Activated CD8-positive, alpha-beta memory T cell treated with anti-CD3 and anti-CD28 coated beads for 48 hours (primary cell): Measurements from ENCODE around the gene CIAO1.
A peak's percentile ranks its signal among the peaks of the same experiment; 100 is the strongest.
"Not testable (repeated sequence)": the region's sequence is repeated elsewhere in the genome, so short reads cannot be mapped to it uniquely, and the experiment has no call there.

ENCODE experiments used
- DNase-seq, 3 experiments: peaks; one replicate each; pipeline ENCODE4 v3.0.0-alpha.2; 2020; ENCODE audit warnings: low read depth in 2 of 3, low spot score in 2 of 3

CIAO1 gene

GRCh38 chr2:96249654-96250053 lies 16.4 kb upstream of the CIAO1 start:
- no peak for DNase-seq

DNA sequence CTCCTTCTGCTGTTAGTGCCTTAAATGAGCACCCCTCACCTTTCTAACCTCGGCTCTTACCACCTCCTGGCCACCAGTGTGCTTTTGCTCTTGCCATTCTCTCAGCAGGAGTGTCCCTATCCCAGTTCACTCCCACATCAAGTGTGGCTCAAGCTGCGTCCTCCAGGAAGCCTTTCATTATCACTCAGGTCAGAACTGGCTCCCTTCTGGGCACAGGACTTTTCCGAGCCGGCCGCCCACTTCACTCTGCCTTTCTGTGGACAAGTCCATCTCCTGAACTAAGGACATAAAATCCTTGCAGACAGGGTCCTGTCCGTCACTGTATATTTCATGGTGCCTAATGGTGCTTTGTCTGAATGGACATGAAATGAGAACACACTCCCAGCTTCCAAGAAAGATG lies 15.8 kb upstream of the CIAO1 start:
- no peak for DNase-seq

DNA sequence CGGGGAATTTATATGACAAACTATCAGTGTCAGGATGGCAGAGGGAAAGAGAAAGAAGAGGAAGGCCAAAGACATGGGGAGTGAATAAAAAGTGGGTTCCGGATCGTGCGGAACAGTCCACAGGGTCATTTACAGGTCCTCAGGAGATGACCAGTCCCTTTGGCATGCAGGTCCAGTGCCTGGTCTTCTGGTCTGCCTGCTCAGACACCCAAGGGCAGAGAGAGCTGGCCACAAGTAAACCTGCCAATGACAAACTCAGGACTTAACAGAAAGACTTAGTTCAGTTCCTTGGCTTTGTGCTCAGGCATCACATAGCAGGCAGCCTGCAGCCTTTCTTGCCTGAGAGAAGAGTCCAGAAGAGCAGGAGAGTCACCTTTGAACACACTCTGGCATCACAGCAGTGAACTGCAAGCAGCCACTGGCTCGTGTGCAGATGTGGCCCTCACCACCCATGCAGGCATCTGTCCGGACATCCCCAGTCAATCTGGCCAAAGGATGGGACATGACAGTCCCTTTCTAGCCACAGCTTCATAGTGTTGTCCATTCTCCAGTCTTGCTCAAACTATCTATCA lies 14.2 kb upstream of the CIAO1 start:
- DNase-seq = no peak

DNA sequence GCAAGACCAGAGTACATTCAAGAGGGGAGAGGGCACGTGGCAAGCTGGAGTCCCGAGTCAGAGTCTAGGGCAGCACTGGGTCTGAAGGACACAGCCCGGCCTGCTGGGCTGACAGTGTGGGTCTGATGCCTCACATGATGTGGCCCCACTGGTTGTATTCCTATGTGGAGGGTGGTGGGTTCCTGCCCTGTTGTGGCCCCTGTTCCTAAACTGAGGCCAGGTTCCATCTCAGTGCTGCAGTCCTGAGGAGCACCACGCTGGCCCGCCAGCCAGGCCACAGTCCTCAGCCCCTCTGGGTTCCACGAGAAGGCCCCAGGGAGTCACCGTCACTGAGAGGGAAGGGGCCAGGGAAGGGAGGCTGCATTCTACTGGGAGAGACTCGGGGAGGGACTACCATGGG lies 13.5 kb upstream of the CIAO1 start:
- no peak for DNase-seq

DNA sequence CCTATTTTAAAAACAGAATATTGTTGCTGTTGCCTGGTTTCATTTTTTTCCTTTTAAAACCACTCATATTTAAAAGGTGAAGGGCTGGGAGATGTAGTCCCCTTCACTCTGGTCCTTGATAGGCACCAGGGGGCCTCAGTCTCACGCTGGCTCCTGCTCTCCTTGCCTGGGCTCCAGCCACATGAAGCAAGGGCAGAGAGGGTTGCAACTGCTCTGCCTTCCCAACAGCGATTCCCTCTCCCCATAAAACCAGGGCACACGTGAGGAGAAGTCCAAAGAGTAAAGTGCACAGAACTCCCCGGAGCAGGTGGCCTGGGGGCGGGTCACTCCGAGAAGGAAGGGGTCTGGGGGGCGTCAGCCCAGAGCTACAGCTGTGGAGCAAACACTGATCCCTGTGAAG lies 13.0 kb upstream of the CIAO1 start:
- no peak for DNase-seq

DNA sequence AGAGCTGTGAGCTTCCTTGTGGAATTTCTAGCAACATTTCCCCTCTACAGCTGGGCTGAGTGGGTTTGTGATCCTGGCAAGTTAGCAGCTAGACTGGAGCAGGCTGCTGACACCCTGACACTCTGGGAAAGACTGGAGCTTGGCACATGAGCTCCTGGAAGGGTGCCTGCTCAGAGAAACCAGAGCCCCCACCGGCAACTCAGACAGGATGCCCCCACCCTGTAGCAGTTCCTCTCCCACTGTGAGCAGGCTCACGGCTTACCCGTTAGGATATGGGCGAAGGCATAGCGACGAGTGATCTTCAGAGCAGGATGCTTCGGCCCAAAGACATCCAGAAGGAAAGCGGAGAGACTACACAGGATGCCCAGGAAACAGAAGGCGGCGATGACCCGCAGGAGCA lies 11.5 kb upstream of the CIAO1 start:
- DNase-seq = no peak

DNA sequence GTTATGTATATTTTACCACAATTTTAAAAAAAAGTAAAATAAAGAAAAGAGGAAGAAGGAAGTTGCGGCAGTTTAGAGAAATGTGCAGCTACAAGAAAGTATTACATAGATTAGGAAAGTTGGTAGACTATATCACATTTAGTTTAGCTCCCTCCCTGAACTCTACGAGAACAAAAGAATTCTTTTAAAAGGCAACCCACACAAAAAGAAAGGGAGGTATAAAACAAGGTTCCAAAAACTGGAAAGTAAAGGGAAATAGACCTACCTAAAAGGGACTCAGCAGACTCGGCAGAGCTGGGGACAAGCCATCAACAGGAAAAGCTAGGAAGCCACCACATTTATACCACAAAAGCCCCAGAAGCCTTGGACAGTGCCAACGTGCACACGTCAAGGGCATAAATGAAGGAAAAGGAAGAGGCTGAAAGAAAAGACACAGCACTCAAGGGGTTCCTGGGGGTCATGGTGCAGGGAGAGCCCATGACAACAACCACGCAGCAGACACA lies 9.4 kb upstream of the CIAO1 start:
- DNase-seq = no peak

DNA sequence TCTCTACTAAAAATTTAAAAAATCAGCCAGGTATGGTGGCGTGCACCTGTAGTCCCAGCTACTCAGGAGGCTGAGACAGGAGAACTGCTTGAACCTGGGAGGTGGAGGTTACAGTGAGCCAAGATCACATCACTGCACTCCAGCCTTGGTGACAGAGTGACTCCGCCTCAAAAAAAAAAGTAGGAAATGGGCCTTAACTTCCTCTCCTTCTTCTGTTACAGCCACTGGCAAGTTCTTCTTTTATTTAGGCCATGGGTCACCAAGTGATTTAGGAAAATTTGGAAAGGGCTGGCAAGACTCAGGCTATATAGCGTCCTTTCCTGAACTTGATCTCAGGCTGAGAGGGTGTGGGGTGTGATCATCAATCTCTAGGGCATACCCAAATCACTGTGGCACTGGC lies 8.3 kb upstream of the CIAO1 start:
- DNase-seq = not testable (repeated sequence)

- no peak for DNase-seq
Measured at GRCh38 chr2:96258166-96259022, 7.6 kb upstream of the CIAO1 start.

DNA sequence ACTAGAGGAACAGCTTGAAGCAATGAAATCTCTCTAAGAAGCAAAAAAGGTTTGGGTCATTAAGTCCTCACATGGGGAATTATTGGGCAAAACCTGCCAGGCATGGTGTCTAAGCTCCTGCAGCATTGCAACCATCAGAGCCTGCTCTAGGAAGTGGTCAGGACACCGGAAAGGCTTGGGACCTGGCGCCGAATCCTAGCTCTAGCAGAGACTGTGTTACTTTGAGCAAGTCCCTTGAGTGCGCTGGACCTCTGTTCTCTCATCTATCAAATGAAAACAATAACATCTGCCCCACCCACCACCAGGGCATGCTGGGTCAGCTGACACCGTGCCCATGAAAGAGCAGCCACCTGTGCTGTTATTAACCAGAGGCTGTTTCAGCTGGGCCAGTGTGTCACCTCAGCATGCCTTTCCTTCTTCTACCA lies 6.5 kb upstream of the CIAO1 start:
- DNase-seq = no peak

GRCh38 chr2:96260387-96261260 lies 5.4 kb upstream of the CIAO1 start:
- peak in 1 of 3 experiments; percentile 7 for DNase-seq

DNA sequence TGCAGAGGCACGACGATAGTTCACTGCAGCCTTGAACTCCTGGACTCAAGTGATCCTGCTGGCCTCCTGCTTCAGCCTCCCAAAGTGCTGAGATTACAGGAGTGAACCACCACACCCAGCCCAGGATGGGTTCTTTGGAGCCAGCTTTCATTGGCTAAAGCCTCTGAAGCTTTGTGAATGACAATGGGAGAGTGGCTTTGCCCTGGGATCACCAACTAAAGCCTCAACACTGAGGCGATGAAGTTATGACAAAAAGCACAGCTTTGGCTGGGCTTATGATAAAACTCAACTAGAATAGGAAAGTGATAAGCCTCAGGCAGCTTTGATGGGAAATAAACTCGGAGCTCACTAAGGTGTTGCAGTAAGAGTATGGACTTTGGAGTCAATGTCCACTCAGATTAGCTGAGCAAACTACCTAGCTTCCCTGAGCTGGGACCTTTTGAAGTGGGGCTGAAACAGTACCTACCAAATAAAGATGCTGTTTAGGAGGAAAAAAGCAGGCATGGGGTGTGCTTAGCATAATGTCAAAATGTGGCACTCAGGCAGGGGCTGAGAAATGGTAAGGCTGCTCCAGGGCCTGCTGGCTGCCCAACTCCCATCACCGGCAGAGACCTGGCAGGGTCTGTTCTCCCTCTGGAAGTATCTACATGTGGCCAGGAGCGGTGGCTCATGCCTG lies 4.6 kb upstream of the CIAO1 start:
- no peak for DNase-seq

DNA sequence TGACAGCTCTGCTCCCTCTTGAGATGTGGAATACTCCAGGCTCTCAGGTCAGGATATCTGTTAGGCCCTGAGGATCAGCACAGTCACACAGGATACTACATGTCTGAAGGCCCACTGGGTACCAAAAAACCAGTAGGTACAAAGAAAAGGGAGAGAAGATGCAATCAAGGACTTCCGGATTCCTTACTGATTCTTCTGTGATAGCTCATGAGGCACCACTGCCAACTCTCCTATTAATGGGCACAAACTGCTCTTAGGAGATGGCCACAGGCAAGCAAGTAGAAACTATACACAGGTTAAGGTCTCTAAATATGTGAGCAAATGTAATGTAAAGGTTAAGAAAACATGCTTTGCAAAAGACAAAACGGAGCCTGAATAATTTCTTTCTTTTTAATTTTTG lies 3.7 kb upstream of the CIAO1 start:
- DNase-seq = no peak

DNA sequence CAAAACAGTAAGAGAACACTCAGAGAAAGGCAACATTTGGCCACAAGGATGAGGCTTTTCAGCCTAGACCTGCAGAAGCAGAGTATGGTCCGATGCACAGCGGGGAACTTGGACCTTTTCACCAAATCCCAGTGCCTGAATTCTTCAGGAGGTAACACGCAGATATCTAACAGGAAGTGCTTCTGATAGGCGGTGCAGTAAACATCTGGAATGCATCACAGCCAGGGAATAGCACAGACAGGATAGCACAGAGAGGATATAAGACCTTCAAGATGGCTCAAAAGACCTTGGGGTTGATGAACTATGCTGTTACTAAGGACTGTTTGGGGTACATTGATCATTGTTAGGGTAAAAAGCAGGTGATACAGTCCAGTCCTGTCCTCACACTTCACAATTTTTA lies 1.9 kb upstream of the CIAO1 start:
- DNase-seq = no peak

DNA sequence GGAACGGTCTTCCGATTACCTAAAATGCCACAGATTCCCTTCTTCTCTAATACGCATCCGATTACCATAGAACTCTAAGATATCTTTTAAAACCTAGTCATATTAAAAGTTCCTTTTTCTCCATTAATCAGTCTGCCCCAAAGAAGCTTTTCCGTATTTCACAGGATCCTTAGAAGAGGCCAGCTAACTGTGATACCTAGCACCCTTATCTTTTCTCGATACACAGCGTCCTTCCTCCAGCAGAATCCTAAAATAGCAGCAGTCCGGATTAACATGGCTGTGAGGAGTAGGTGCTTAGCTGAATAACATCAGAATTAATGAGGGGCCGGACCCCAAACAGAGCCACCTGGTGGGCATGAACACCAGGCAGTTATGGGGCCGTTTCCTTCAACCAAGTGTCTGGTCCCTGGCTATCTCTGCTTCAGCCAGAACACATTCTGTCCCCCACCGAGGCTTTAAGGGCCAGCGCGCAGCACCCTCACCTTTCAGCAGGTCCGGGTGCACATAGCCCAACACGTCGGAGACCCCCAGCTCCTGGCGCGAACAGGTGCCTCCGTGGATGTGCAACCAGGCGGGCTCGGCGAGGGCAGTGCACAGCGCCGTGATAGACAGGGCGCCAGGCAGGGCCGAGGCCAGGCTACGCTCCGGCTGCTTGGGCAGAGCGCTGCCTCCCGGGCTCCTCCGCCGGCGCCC lies 1.2 kb upstream of the CIAO1 start:
- peak in 2 of 3 experiments; percentile 11 to 13 for DNase-seq

- peak in 1 of 3 experiments; percentile 18 for DNase-seq
Measured at GRCh38 chr2:96265349-96265839, 631 bp upstream of the CIAO1 start.

DNA sequence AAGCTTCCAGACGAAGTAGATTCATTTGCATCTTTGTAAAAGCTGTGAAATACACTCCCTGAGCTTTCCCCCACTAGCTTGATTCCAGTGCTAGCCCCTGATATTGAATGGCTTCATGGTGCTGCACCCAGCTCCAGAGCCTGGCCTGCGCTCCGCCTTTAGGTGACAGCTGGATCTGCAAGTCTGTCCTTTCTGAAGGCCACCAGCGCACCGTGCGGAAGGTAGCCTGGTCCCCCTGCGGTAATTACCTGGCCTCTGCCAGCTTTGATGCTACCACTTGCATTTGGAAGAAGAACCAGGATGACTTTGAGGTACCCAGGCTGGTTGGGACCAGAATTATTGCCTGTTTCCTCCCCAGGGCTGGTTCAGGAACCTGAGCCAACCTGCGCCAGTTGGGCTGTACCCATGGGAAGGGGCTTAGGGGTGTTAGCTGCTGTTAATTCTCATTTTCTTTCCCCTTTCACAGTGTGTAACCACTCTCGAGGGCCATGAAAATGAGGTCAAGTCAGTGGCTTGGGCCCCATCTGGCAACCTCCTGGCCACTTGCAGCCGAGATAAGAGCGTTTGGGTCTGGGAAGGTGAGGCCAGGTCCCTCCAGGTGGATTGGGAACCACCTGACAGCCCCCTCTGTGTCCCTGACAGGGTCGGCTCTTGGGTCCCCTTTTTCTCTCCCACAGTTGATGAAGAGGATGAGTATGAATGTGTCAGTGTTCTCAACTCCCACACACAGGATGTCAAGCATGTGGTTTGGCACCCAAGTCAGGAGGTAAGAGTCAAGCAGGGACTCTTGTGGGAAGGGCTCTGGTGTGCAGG lies 1.3 kb downstream of the CIAO1 start:
- DNase-seq = peak; percentile 14 to 19 (median 19)

GRCh38 chr2:96271995-96272394 lies 6.0 kb downstream of the CIAO1 start:
- no peak for DNase-seq

GRCh38 chr2:96273763-96274162 lies 7.7 kb downstream of the CIAO1 start:
- DNase-seq = no peak
